HepG2 (cell line): ENCODE results near the gene SLC25A22. TPM values are rescaled to one million over a fixed set of nuclear protein-coding genes. Genes with fewer than 3 reads are reported as not detected.

Experiments
- AGO1 ChIP-seq: fragments of 200-400 bp; formaldehyde crosslinking; IDR thresholded peaks from 2 replicates; pipeline ENCODE4 v1.6.1; 2017; ENCODE audit warnings: mild to moderate bottlenecking, low read depth, low read length, moderate library complexity; ENCODE audit not compliant: poor library complexity, severe bottlenecking
- AGO2 ChIP-seq: fragments of 200-400 bp; formaldehyde crosslinking; optimal IDR thresholded peaks from 2 replicates; pipeline ENCODE3; 2017; ENCODE audit warnings: mild to moderate bottlenecking, low read depth, low read length, moderate library complexity
- HDAC1 ChIP-seq: sonication (generic); formaldehyde crosslinking; IDR thresholded peaks from 2 replicates; pipeline ENCODE4 v1.5.1; 2020; ENCODE audit warnings: mild to moderate bottlenecking, missing genetic modification reagents
- KDM2A ChIP-seq: sonication (generic); formaldehyde crosslinking; IDR thresholded peaks from 2 replicates; pipeline ENCODE4 v1.4.0; 2020; ENCODE audit warnings: low read depth, missing genetic modification reagents, borderline replicate concordance
- NR2F6 ChIP-seq, 2 experiments: IDR thresholded peaks; 2 replicates each; pipeline ENCODE4 v1.6.1; 2016; ENCODE audit warnings: antibody characterized with exemption in 1 of 2, mild to moderate bottlenecking in 1 of 2
- PHF8 ChIP-seq: sonication (generic); formaldehyde crosslinking; IDR thresholded peaks from 2 replicates; pipeline ENCODE4 v1.5.0; 2020; ENCODE audit warnings: missing genetic modification reagents
- POLR2AphosphoS5 ChIP-seq: IDR thresholded peaks from 2 replicates; pipeline ENCODE4 v1.6.1; 2012; ENCODE audit warnings: low read depth, low read length
- RBM39 ChIP-seq: fragments of 200-400 bp; formaldehyde crosslinking; IDR thresholded peaks from one replicate; pipeline ENCODE4 v1.6.1; 2018; ENCODE audit warnings: antibody characterized with exemption, mild to moderate bottlenecking, low read depth, low read length; ENCODE audit not compliant: poor library complexity, severe bottlenecking
- TBX2 ChIP-seq: sonication (generic); formaldehyde crosslinking; IDR thresholded peaks from 2 replicates; pipeline ENCODE4 v1.5.0; 2020; ENCODE audit warnings: missing genetic modification reagents, mild to moderate bottlenecking, borderline replicate concordance
- ZFX ChIP-seq: sonication (generic); formaldehyde crosslinking; IDR thresholded peaks from 2 replicates; pipeline ENCODE4 v1.4.0; 2020; ENCODE audit warnings: mild to moderate bottlenecking, low read depth, missing genetic modification reagents, moderate library complexity
- polyA plus RNA-seq, 8 experiments: library from polyadenylated mRNA; depleted of rRNA in 3 of 8; stranded (reverse) in 7 of 8; unstranded in 1 of 8; fragments of >200 nt; fragmentation: Illumina TruSeq in 4 of 8; extraction: Trizol in 4 of 8; gene quantifications; 2 replicates each; pipeline versions ENCODE4 v1.2.1 to v1.2.3, GENCODE V29; 2011 to 2016; ENCODE audit warnings: low read depth in 4 of 8, missing spikeins in 1 of 8, mixed read lengths in 1 of 8; ENCODE audit not compliant: insufficient read depth in 1 of 8
- total RNA-seq, 5 experiments: library from RNA; depleted of rRNA; stranded (reverse); fragments of >200 nt; fragmentation: Illumina TruSeq; extraction: Trizol; gene quantifications; 2 replicates each; pipeline ENCODE4 v1.2.3, GENCODE V29; 2016; ENCODE audit warnings: low read depth in 1 of 5
- TF ChIP-seq, protein P1 (sequence below): sonication (generic); formaldehyde crosslinking; IDR thresholded peaks from 2 replicates; pipeline ENCODE4 v1.4.0; 2020; ENCODE audit warnings: missing genetic modification reagents
- TF ChIP-seq, protein P2 (sequence below): sonication (generic); formaldehyde crosslinking; IDR thresholded peaks from 2 replicates; pipeline ENCODE4 v1.5.0; 2020; ENCODE audit warnings: mild to moderate bottlenecking, missing genetic modification reagents, borderline replicate concordance
- TF ChIP-seq, protein P3 (sequence below): sonication (generic); formaldehyde crosslinking; IDR thresholded peaks from 2 replicates; pipeline ENCODE4 v1.5.1; 2020; ENCODE audit warnings: mild to moderate bottlenecking, missing genetic modification reagents, moderate library complexity
- TF ChIP-seq, protein P4 (sequence below): IDR thresholded peaks from 2 replicates; pipeline ENCODE4 v1.6.1; 2018; ENCODE audit warnings: missing genetic modification reagents

SLC25A22 gene
- total and polyA plus RNA-seq, 2 of the 13 experiments (the other 11 are each of a cell fraction or from before 2014, with no cell fraction given), result 12.4 to 19.2 TPM

DNA sequence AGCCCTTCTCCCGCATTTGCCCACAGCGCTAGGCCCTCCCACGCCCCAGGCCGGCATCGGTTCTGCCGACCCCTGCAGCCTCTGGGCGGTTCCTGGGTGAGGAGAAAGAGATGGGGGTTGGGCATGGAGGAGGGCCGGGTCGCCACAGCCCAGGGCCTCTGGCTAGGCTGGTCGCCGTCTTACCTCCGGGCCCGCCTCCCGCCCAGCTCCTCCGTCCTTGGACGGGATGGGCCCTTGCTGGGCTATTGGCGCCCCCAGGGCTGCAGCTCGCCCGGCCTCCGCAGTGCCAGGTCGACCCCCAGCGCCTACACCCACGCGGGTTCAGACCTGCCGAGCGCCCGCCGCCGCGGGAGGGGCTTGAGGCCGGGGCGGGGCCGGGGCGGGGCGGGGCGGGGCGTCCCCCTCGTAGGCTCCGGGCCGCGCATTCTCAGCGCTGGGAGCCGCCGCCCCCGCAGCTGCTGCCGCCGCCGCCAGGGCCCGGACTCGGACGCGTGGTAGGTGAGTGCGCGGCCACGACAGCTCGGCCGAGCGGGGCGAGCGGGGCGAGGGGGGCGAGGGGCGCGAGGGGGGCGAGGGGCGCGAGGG is 34.5 kb upstream of the SLC25A22 start, which contains the start of gene CD151 (continued):
- 0 out of 2 replicates have a peak, but pooled peaks have one; percentile 29 for TF ChIP-seq POLR2AphosphoS5
- TF ChIP-seq TBX2 (CRISPR knock-in tag), result 0 out of 2 replicates have a peak, but pooled peaks have one; percentile 9
- TF ChIP-seq HDAC1, result peak; percentile 13; the same call in 1 of the 2 replicates
- TF ChIP-seq KDM2A (CRISPR knock-in tag), result peak; percentile 79
- TF ChIP-seq, protein P1, sequence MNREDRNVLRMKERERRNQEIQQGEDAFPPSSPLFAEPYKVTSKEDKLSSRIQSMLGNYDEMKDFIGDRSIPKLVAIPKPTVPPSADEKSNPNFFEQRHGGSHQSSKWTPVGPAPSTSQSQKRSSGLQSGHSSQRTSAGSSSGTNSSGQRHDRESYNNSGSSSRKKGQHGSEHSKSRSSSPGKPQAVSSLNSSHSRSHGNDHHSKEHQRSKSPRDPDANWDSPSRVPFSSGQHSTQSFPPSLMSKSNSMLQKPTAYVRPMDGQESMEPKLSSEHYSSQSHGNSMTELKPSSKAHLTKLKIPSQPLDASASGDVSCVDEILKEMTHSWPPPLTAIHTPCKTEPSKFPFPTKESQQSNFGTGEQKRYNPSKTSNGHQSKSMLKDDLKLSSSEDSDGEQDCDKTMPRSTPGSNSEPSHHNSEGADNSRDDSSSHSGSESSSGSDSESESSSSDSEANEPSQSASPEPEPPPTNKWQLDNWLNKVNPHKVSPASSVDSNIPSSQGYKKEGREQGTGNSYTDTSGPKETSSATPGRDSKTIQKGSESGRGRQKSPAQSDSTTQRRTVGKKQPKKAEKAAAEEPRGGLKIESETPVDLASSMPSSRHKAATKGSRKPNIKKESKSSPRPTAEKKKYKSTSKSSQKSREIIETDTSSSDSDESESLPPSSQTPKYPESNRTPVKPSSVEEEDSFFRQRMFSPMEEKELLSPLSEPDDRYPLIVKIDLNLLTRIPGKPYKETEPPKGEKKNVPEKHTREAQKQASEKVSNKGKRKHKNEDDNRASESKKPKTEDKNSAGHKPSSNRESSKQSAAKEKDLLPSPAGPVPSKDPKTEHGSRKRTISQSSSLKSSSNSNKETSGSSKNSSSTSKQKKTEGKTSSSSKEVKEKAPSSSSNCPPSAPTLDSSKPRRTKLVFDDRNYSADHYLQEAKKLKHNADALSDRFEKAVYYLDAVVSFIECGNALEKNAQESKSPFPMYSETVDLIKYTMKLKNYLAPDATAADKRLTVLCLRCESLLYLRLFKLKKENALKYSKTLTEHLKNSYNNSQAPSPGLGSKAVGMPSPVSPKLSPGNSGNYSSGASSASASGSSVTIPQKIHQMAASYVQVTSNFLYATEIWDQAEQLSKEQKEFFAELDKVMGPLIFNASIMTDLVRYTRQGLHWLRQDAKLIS (CRISPR knock-in tag), result no peak
- TF ChIP-seq, protein P2, sequence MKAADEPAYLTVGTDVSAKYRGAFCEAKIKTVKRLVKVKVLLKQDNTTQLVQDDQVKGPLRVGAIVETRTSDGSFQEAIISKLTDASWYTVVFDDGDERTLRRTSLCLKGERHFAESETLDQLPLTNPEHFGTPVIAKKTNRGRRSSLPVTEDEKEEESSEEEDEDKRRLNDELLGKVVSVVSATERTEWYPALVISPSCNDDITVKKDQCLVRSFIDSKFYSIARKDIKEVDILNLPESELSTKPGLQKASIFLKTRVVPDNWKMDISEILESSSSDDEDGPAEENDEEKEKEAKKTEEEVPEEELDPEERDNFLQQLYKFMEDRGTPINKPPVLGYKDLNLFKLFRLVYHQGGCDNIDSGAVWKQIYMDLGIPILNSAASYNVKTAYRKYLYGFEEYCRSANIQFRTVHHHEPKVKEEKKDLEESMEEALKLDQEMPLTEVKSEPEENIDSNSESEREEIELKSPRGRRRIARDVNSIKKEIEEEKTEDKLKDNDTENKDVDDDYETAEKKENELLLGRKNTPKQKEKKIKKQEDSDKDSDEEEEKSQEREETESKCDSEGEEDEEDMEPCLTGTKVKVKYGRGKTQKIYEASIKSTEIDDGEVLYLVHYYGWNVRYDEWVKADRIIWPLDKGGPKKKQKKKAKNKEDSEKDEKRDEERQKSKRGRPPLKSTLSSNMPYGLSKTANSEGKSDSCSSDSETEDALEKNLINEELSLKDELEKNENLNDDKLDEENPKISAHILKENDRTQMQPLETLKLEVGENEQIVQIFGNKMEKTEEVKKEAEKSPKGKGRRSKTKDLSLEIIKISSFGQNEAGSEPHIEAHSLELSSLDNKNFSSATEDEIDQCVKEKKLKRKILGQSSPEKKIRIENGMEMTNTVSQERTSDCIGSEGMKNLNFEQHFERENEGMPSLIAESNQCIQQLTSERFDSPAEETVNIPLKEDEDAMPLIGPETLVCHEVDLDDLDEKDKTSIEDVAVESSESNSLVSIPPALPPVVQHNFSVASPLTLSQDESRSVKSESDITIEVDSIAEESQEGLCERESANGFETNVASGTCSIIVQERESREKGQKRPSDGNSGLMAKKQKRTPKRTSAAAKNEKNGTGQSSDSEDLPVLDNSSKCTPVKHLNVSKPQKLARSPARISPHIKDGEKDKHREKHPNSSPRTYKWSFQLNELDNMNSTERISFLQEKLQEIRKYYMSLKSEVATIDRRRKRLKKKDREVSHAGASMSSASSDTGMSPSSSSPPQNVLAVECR (CRISPR knock-in tag), result peak; percentile 52; the same call in 1 of the 2 replicates
- TF ChIP-seq, protein P3, sequence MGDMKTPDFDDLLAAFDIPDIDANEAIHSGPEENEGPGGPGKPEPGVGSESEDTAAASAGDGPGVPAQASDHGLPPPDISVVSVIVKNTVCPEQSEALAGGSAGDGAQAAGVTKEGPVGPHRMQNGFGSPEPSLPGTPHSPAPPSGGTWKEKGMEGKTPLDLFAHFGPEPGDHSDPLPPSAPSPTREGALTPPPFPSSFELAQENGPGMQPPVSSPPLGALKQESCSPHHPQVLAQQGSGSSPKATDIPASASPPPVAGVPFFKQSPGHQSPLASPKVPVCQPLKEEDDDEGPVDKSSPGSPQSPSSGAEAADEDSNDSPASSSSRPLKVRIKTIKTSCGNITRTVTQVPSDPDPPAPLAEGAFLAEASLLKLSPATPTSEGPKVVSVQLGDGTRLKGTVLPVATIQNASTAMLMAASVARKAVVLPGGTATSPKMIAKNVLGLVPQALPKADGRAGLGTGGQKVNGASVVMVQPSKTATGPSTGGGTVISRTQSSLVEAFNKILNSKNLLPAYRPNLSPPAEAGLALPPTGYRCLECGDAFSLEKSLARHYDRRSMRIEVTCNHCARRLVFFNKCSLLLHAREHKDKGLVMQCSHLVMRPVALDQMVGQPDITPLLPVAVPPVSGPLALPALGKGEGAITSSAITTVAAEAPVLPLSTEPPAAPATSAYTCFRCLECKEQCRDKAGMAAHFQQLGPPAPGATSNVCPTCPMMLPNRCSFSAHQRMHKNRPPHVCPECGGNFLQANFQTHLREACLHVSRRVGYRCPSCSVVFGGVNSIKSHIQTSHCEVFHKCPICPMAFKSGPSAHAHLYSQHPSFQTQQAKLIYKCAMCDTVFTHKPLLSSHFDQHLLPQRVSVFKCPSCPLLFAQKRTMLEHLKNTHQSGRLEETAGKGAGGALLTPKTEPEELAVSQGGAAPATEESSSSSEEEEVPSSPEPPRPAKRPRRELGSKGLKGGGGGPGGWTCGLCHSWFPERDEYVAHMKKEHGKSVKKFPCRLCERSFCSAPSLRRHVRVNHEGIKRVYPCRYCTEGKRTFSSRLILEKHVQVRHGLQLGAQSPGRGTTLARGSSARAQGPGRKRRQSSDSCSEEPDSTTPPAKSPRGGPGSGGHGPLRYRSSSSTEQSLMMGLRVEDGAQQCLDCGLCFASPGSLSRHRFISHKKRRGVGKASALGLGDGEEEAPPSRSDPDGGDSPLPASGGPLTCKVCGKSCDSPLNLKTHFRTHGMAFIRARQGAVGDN (CRISPR knock-in tag), result no peak; the same call in none of the 2 replicates
- peak; percentile 22 for TF ChIP-seq RBM39
- TF ChIP-seq AGO1, result peak; percentile 68
- TF ChIP-seq PHF8 (CRISPR knock-in tag), result peak; percentile 62
- TF ChIP-seq NR2F6 (IDR thresholded peaks at IDR 0.05), result no peak
- 0 out of 2 replicates have a peak, but pooled peaks have one; percentile 12 for TF ChIP-seq NR2F6 (CRISPR knock-in tag; IDR thresholded peaks at IDR 0.05)
- TF ChIP-seq ZFX (CRISPR knock-in tag), result peak; percentile 78
- TF ChIP-seq, protein P4, sequence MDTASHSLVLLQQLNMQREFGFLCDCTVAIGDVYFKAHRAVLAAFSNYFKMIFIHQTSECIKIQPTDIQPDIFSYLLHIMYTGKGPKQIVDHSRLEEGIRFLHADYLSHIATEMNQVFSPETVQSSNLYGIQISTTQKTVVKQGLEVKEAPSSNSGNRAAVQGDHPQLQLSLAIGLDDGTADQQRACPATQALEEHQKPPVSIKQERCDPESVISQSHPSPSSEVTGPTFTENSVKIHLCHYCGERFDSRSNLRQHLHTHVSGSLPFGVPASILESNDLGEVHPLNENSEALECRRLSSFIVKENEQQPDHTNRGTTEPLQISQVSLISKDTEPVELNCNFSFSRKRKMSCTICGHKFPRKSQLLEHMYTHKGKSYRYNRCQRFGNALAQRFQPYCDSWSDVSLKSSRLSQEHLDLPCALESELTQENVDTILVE (CRISPR knock-in tag), result no peak
- peak; percentile 6 for TF ChIP-seq AGO2
